NT2/D1 (cell line): ENCODE results near the gene MLPH.

Source experiments
- DNase-seq: peaks from one replicate; pipeline ENCODE4 v3.0.0-alpha.2; 2011; ENCODE audit warnings: low read depth, low spot score
- H3K27me3 ChIP-seq: 2 replicates; pipeline ENCODE4 v1.6.0; 2011; ENCODE audit warnings: mild to moderate bottlenecking; ENCODE audit not compliant: insufficient read length, insufficient read depth
- H3K36me3 ChIP-seq: 2 replicates; pipeline ENCODE4 v1.6.1; 2011; ENCODE audit warnings: mild to moderate bottlenecking, low read length, mixed read lengths; ENCODE audit not compliant: insufficient read depth, insufficient read length
- H3K4me1 ChIP-seq: 2 replicates; pipeline ENCODE4 v1.5.1; 2011; ENCODE audit not compliant: insufficient read depth, insufficient read length
- H3K4me3 ChIP-seq: 2 replicates; pipeline ENCODE4 v1.5.1; 2011; ENCODE audit warnings: low read depth; ENCODE audit not compliant: insufficient read length
- H3K9ac ChIP-seq: 2 replicates; pipeline ENCODE4 v1.6.0; 2011; ENCODE audit warnings: low read depth; ENCODE audit not compliant: insufficient read length
- H3K9me3 ChIP-seq: 2 replicates; pipeline ENCODE4 v1.5.1; 2011; ENCODE audit warnings: mild to moderate bottlenecking, low read length; ENCODE audit not compliant: insufficient read depth
- SUZ12 ChIP-seq: IDR thresholded peaks from 2 replicates; pipeline ENCODE4 v1.6.1; 2011; ENCODE audit not compliant: insufficient read length, insufficient read depth; ENCODE audit errors: extremely low read depth
- YY1 ChIP-seq: IDR thresholded peaks from 2 replicates; pipeline ENCODE4 v1.6.1; 2011; ENCODE audit not compliant: insufficient read length, insufficient read depth
- ZNF274 ChIP-seq: IDR thresholded peaks from 2 replicates; pipeline ENCODE4 v1.6.1; 2011; ENCODE audit warnings: mild to moderate bottlenecking, low read depth, low read length

MLPH gene

GRCh38 chr2:237445611-237446337, 41.3 kb upstream of the MLPH start:
- Histone ChIP-seq H3K27me3 (no peaks in the 10 kb centered on the region), H3K36me3 (no peaks in the 10 kb centered on the region), H3K4me1 (no peaks in the 10 kb centered on the region), H3K4me3 (no peak overlapping the region), H3K9me3 (no peaks in the 10 kb centered on the region; the same call in 1 of the 2 replicates), H3K9ac (no peak overlapping the region)
- no peak for DNase-seq
- TF ChIP-seq SUZ12 (no peak), YY1 (no peak), ZNF274 (no peak)

GRCh38 chr2:237446338-237446665, 40.7 kb upstream of the MLPH start:
- Histone ChIP-seq H3K36me3 (no peaks in the 10 kb centered on the region), H3K4me3 (no peak overlapping the region), H3K9me3 (no peaks in the 10 kb centered on the region; the same call in 1 of the 2 replicates), H3K27me3 (no peaks in the 10 kb centered on the region), H3K9ac (no peak overlapping the region), H3K4me1 (no peaks in the 10 kb centered on the region)
- TF ChIP-seq YY1 = no peak
- no peak for TF ChIP-seq ZNF274
- no peak for TF ChIP-seq SUZ12
- DNase-seq = no peak

- H3K36me3 ChIP-seq = no peaks in the 10 kb centered on the region
- H3K4me3 ChIP-seq = no peak overlapping the region
- H3K9ac ChIP-seq = no peak overlapping the region
- H3K27me3 ChIP-seq = no peaks in the 10 kb centered on the region
- no peak for TF ChIP-seq YY1
- TF ChIP-seq SUZ12 = no peak
- TF ChIP-seq ZNF274 = no peak
- no peak for DNase-seq
- no peaks in the 10 kb centered on the region; the same call in 1 of the 2 replicates for H3K9me3 ChIP-seq
- H3K4me1 ChIP-seq = peaks cover 2% of the 10 kb centered on the region
These were observed 39.6 kb upstream of the MLPH start for GRCh38 chr2:237447496-237447895.

- H3K27me3 ChIP-seq = no peaks in the 10 kb centered on the region
- H3K4me3 ChIP-seq = no peak overlapping the region
- no peaks in the 10 kb centered on the region; the same call in 1 of the 2 replicates for H3K9me3 ChIP-seq
- no peaks in the 10 kb centered on the region for H3K36me3 ChIP-seq
- H3K4me1 ChIP-seq = peaks cover 2% of the 10 kb centered on the region
- TF ChIP-seq SUZ12 = no peak
- TF ChIP-seq YY1 = no peak
- no peak for TF ChIP-seq ZNF274
- H3K9ac ChIP-seq = no peak overlapping the region
- no peak for DNase-seq
These were observed 38.9 kb upstream of the MLPH start for GRCh38 chr2:237448171-237448570.

- Histone ChIP-seq H3K9ac (no peak overlapping the region), H3K36me3 (no peaks in the 10 kb centered on the region), H3K4me1 (peaks cover 2% of the 10 kb centered on the region), H3K9me3 (no peaks in the 10 kb centered on the region; the same call in 1 of the 2 replicates), H3K4me3 (no peak overlapping the region), H3K27me3 (no peaks in the 10 kb centered on the region)
- no peak for DNase-seq
- no peak for TF ChIP-seq ZNF274
- TF ChIP-seq SUZ12 = no peak
- TF ChIP-seq YY1 = no peak
These were observed 38.4 kb upstream of the MLPH start for GRCh38 chr2:237448626-237449025.

GRCh38 chr2:237449193-237449881, 37.7 kb upstream of the MLPH start:
- H3K9ac ChIP-seq = no peak overlapping the region

GRCh38 chr2:237450108-237450507, 36.9 kb upstream of the MLPH start:
- TF ChIP-seq ZNF274 (no peak), YY1 (no peak), SUZ12 (no peak)

More at GRCh38 chr2:237449193-237449881, 37.7 kb upstream of the MLPH start:
- Histone ChIP-seq H3K4me3 (no peak overlapping the region), H3K9me3 (no peaks in the 10 kb centered on the region; the same call in 1 of the 2 replicates), H3K36me3 (no peaks in the 10 kb centered on the region), H3K4me1 (peaks cover 2% of the 10 kb centered on the region), H3K27me3 (no peaks in the 10 kb centered on the region)
- DNase-seq = no peak
- TF ChIP-seq SUZ12 = no peak
- TF ChIP-seq ZNF274 = no peak
- TF ChIP-seq YY1 = no peak

More at GRCh38 chr2:237450108-237450507, 36.9 kb upstream of the MLPH start:
- Histone ChIP-seq H3K9ac (no peak overlapping the region), H3K27me3 (no peaks in the 10 kb centered on the region), H3K9me3 (peaks cover 4% of the 10 kb centered on the region; the same call in 1 of the 2 replicates), H3K4me1 (peaks cover 2% of the 10 kb centered on the region), H3K4me3 (no peak overlapping the region), H3K36me3 (no peaks in the 10 kb centered on the region)
- DNase-seq = no peak
